Measurements from ENCODE around the gene C17orf107.

Gene C17orf107

DNA sequence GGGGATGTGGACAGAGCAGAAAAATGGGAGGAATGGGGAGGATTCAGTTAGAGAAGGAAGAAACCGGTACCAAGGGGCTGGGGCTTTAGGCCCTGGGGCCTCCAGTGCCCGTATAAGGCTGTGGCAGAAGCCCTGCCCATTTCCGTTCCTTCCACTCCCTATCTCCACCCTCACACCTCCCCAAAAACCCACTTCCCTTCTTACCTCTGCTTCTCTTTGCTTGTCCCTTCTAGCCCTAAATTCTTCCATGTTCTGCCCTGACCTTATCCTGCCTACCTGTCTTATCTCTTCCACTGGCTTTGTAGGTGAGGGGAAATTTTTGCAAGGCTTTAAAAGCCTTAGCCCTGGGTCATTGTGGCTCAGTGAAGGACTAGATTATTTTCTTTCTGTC lies 44.8 kb downstream of the C17orf107 start:
- no peaks in the 10 kb centered on the region for H3K27me3 ChIP-seq (ENCODE audit: control insufficient read depth, insufficient read depth, low read length)
- peak overlapping the region; percentile 34 for H3K27ac ChIP-seq (ENCODE audit: low read depth, low read length)
- peaks cover 35% of the 10 kb centered on the region for H3K36me3 ChIP-seq (ENCODE audit: control insufficient read depth, insufficient read depth, low read length)
- H3K4me3 ChIP-seq (ENCODE audit: low read length), result no peak overlapping the region
- peaks cover 27% of the 10 kb centered on the region for H3K4me1 ChIP-seq (ENCODE audit: control insufficient read depth, insufficient read depth, low read length)
- no peak overlapping the region for H3K9ac ChIP-seq (ENCODE audit: low read length)

DNA sequence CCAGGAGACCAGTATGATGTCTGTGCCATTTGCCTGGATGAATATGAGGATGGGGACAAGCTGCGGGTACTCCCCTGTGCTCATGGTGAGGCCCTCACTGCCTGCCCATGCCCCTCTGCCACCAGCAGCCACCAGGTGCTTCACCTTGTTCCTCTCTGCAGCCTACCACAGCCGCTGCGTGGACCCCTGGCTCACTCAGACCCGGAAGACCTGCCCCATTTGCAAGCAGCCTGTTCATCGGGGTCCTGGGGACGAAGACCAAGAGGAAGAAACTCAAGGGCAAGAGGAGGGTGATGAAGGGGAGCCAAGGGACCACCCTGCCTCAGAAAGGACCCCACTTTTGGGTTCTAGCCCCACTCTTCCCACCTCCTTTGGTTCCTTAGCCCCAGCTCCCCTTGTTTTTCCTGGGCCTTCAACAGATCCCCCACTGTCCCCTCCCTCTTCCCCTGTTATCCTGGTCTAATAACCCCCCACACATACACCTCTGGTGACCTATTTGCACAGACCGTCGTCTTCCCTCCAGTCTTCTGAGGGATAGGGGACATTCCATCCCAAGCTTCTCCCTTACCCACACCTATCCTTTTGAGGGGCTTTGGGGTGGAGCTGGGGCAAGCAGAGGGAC lies 45.3 kb downstream of the C17orf107 start:
- peaks cover 35% of the 10 kb centered on the region for H3K36me3 ChIP-seq (ENCODE audit: control insufficient read depth, insufficient read depth, low read length)
- H3K4me1 ChIP-seq (ENCODE audit: control insufficient read depth, insufficient read depth, low read length), result peaks cover 26% of the 10 kb centered on the region
- peak overlapping the region; percentile 99 for H3K27ac ChIP-seq (ENCODE audit: low read depth, low read length)
- H3K9ac ChIP-seq (ENCODE audit: low read length), result peak overlapping the region; percentile 4
- H3K4me3 ChIP-seq (ENCODE audit: low read length), result no peak overlapping the region
- H3K27me3 ChIP-seq (ENCODE audit: control insufficient read depth, insufficient read depth, low read length), result no peaks in the 10 kb centered on the region

DNA sequence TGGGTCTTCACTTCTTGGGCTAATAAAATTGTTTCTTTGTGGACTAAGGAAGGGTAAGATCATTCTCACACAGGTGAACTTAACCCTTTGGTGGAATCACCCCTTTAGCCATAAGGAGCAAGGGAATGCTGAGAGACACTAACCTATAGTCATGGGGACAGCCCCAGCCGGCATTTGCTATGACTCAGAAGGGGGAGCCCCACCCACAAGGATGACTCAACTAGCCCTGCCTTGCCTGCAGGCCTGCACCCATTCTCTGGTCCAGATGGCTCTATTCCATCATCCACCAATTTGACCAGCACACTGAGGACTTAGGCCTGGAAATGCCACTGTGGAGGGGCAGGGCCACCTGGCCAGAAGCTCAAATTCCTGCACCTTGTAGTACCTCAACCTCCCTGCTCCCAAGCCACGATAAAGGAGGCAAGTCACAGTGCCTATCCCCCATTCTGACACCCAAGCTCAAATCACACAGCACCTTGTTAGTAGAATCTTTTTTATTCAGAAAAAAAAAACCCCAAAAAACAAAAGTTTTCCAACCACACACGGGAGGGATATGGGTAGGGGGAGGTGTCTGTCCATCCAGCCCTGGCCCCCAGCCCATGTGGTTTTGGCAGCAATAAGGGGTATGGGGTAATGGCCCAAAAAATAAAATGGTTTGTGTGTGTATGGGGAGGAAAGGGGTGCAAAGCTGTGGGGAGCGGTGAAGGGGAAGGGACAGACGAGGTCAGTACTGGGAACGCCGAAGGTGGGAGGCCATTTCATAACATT lies 46.0 kb downstream of the C17orf107 start:
- Histone ChIP-seq H3K4me1 (ENCODE audit: control insufficient read depth, insufficient read depth, low read length) (peaks cover 26% of the 10 kb centered on the region), H3K9ac (ENCODE audit: low read length) (peak overlapping the region; percentile 39), H3K4me3 (ENCODE audit: low read length) (peak overlapping the region; percentile 54), H3K27me3 (ENCODE audit: control insufficient read depth, insufficient read depth, low read length) (no peaks in the 10 kb centered on the region), H3K36me3 (ENCODE audit: control insufficient read depth, insufficient read depth, low read length) (peaks cover 35% of the 10 kb centered on the region), H3K27ac (ENCODE audit: low read depth, low read length) (peak overlapping the region; percentile 99)

DNA sequence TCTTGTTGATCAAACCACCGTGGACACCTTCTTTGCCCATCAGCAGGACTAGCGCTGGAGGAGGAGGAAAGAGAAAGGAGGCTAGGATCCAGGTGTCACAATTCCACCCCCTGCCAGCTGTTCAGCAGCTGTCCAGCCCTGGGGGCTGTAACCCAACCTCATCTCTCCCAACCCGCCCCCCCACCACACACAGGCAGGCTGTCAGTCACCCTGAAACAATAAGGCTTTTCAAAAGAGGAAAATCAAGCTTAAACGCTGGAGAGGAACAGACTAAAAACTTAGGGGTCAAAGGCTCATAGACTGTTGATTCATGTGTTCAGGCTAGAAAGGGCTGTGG lies 46.6 kb downstream of the C17orf107 start:
- Histone ChIP-seq H3K27me3 (ENCODE audit: control insufficient read depth, insufficient read depth, low read length) (no peaks in the 10 kb centered on the region), H3K4me1 (ENCODE audit: control insufficient read depth, insufficient read depth, low read length) (peaks cover 25% of the 10 kb centered on the region), H3K27ac (ENCODE audit: low read depth, low read length) (peak overlapping the region; percentile 99), H3K4me3 (ENCODE audit: low read length) (peak overlapping the region; percentile 98), H3K9ac (ENCODE audit: low read length) (no peak overlapping the region), H3K36me3 (ENCODE audit: control insufficient read depth, insufficient read depth, low read length) (peaks cover 35% of the 10 kb centered on the region)

DNA sequence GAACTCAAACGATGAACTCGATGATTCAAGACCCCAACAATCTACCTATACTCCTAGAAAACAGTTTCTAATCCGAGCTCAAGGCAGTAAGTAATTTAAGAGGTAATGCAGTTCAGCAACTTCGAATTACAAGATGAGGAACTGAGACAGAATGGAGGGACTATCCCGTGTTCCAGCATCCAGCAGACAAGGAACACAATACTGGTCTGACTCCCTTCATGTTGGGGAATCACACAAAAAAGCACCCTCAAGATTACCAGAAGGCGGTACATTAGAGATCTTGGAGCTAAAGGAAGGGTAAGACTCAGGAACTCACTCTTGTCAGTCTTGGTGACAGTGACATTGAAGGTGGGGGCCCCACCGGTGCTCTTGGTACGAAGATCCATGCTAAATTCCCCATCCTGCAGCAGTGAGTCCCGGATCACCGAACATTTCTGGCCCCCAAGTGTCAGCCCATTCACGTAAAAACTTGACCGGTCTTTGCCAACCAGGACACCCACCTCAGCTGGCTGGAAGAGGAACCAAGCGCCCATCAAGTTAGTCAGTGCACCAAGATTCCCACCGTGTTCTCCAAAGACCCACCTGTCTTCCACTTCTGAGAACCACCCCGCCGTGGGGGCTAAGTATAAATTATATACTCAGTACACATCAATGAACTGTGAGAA lies 47.1 kb downstream of the C17orf107 start:
- Histone ChIP-seq H3K4me1 (ENCODE audit: control insufficient read depth, insufficient read depth, low read length) (peaks cover 21% of the 10 kb centered on the region), H3K36me3 (ENCODE audit: control insufficient read depth, insufficient read depth, low read length) (peaks cover 35% of the 10 kb centered on the region), H3K9ac (ENCODE audit: low read length) (no peak overlapping the region), H3K4me3 (ENCODE audit: low read length) (peak overlapping the region; percentile 98), H3K27me3 (ENCODE audit: control insufficient read depth, insufficient read depth, low read length) (no peaks in the 10 kb centered on the region), H3K27ac (ENCODE audit: low read depth, low read length) (peak overlapping the region; percentile 99)

DNA sequence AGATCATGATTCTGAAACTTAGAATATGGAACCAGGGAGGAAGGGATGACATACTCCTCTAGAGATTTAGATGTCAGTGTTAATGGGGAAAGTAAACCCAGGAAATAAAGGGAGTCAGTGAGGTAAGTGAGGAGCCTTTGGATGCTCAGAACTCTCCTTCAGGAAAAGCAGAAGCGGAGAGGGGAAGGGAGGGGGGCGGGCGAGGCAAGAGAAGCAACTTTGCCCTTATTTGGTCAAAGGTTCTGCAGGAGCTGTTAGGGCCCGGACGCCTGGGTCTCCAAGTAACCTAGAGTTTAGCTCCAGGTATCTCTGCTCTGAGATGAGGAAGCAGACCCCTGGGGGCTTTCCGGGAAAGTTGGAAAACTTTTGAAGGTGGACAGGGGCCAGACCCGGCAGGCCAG lies 47.7 kb downstream of the C17orf107 start:
- Histone ChIP-seq H3K4me1 (ENCODE audit: control insufficient read depth, insufficient read depth, low read length) (peaks cover 23% of the 10 kb centered on the region), H3K27me3 (ENCODE audit: control insufficient read depth, insufficient read depth, low read length) (no peaks in the 10 kb centered on the region), H3K27ac (ENCODE audit: low read depth, low read length) (peak overlapping the region; percentile 99), H3K36me3 (ENCODE audit: control insufficient read depth, insufficient read depth, low read length) (peaks cover 35% of the 10 kb centered on the region), H3K9ac (ENCODE audit: low read length) (peak overlapping the region; percentile 34), H3K4me3 (ENCODE audit: low read length) (peak overlapping the region; percentile 98)

DNA sequence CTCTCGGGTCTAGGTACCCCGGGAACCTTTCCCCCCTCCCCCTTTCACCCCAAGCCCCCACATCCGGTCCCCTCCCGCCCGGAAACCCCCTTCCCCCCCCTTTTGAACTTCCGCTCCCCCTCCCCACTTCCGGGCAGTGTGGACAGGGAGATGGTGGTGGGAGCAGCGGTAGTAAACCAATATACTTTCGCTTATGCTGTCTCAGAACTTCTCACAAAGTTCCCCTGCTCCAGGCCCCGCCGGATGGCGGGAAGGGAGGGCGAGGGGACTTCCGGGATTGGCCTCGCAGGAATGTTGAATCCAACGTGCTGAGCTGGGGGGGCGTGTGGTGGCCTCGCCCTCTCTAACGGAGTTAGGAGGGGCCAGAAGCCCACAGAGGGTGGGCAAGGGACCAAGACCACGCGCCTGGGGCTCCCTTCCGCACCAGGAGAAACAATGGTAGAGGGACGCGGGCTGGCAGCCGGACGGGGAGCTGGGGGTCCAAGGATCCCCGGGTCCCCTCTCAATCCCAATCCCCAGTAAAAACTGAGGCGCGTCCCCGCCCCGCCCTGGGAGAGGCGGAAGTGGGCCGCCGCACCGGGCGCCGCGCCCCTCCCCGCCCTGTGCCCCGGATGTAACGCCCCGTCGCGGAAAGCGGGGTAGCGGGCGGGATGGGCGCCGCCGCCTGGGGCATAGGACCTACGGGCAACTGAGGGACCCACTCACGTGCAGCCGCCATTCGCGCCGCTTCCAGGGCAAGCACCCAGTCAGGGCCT lies 48.3 kb downstream of the C17orf107 start:
- H3K4me3 ChIP-seq (ENCODE audit: low read length), result peak overlapping the region; percentile 98
- H3K27me3 ChIP-seq (ENCODE audit: control insufficient read depth, insufficient read depth, low read length), result no peaks in the 10 kb centered on the region
- H3K36me3 ChIP-seq (ENCODE audit: control insufficient read depth, insufficient read depth, low read length), result peaks cover 32% of the 10 kb centered on the region
- H3K27ac ChIP-seq (ENCODE audit: low read depth, low read length), result peak overlapping the region; percentile 99
- H3K4me1 ChIP-seq (ENCODE audit: control insufficient read depth, insufficient read depth, low read length), result peaks cover 23% of the 10 kb centered on the region
- H3K9ac ChIP-seq (ENCODE audit: low read length), result peak overlapping the region; percentile 96

DNA sequence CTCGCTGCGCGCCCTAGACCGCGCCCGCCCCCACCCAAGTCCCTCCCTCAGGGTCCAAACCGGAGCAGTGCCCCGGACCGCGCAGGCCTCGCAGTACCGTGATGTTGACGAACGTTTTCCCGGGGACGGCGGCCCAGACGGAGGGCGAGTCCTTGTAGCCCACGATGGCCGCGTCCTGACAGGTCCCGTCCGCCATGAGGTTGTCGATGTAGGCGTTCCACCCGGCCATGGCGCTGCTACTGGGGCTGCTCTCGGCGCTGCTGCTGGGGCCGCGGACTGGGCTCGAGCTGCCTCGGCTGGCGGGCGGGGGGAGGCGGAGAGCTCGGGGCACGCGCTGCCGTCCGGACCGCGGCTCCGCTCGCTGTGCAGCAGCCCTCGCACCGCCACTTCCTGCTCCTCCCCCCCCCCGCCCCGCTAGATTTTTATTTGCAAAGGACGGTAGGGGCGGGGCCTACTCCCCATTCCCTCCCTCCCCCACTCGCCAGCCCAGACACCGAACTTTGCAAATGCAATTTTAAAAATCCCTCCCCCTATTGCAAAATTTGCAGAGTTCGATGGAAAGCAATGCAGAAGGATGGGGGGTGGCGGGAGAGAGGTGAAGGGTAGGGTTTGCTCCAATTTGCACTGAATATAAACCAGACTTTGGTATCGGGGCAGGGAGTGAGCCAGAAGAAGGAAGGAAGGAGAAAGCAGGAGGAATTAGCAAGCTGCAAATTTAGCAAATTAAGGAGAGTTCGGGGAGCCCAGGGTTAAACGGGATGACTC lies 49.0 kb downstream of the C17orf107 start, which contains the start of gene PFN1:
TSS of gene PFN1 (minus strand) at position 365 of the 765 bp plus-strand sequence. CDS start at position 229, 136 bp downstream.
- peak within 1 kb of the TSS; percentile 96 for H3K9ac ChIP-seq (ENCODE audit: low read length)
- H3K27ac ChIP-seq (ENCODE audit: low read depth, low read length), result peak within 1 kb of the TSS; percentile 99
- H3K27me3 ChIP-seq (ENCODE audit: control insufficient read depth, insufficient read depth, low read length), result no peaks in the 10 kb centered on the region
- H3K4me3 ChIP-seq (ENCODE audit: low read length), result peak within 1 kb of the TSS; percentile 98
- peaks cover 24% of the 10 kb centered on the region for H3K36me3 ChIP-seq (ENCODE audit: control insufficient read depth, insufficient read depth, low read length)
- peaks cover 23% of the 10 kb centered on the region for H3K4me1 ChIP-seq (ENCODE audit: control insufficient read depth, insufficient read depth, low read length)

DNA sequence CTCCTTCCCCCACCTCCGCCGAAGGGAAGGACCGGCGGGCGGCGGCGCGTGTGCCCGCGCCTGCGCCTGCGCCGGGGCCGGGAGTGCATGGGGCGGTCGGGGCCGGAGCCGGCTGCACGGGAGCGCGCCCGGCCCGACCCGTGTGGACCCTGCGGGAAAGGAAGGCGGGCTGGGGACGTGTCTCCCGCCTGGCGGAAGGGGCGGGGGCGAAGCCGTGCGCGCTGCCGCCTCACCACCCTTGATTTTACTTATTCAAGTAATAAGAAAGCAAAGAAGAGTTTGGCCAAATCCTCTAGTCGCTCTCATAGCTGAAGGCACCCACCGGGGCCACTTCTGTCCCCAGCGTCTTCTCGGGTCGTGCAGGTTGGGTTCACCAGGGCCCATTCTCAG lies 49.6 kb downstream of the C17orf107 start:
- no peaks in the 10 kb centered on the region for H3K27me3 ChIP-seq (ENCODE audit: control insufficient read depth, insufficient read depth, low read length)
- H3K9ac ChIP-seq (ENCODE audit: low read length), result peak overlapping the region; percentile 46
- H3K36me3 ChIP-seq (ENCODE audit: control insufficient read depth, insufficient read depth, low read length), result peaks cover 22% of the 10 kb centered on the region
- peak overlapping the region; percentile 67 for H3K4me3 ChIP-seq (ENCODE audit: low read length)
- peak overlapping the region; percentile 99 for H3K27ac ChIP-seq (ENCODE audit: low read depth, low read length)
- peaks cover 23% of the 10 kb centered on the region for H3K4me1 ChIP-seq (ENCODE audit: control insufficient read depth, insufficient read depth, low read length)

DNA sequence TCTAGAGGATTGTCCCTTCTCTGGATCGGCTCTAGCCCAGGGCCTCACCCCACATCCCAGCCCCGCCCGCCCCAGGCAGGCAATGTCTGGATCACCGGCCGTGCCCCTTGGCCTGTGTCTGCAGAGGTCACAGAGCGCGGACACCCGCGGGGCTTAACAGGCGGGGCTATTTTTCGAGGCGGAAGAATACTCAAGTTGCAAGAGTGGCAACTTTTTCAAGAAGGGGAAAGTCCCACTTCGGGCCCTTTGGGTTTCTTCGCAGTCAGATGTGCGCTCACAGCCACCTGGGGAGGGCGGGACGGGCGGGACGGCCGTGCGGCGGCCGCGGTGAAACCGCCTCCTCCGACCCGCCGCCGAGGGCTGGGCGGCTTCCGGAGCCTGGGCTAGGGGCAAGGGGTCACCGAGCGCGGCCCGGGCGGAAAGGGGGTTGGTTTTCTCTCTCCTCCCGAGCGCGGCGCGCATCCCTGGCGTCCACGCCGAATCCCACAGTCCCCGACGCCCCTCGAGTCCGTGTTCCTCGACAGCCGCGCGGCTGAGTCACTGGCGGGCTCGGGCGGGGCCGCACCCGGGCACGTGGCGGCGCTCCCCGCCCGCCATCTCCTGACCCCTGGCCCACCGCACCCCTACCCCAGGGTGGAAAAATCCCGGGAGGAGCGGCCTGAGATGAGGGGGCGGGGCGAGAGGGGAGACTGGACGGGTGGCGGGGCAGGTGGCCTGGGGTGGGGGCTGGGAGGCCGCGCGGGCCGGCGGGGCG lies 50.2 kb downstream of the C17orf107 start:
- peaks cover 23% of the 10 kb centered on the region for H3K4me1 ChIP-seq (ENCODE audit: control insufficient read depth, insufficient read depth, low read length)
- peak overlapping the region; percentile 99 for H3K27ac ChIP-seq (ENCODE audit: low read depth, low read length)
- peak overlapping the region; percentile 46 for H3K9ac ChIP-seq (ENCODE audit: low read length)
- H3K36me3 ChIP-seq (ENCODE audit: control insufficient read depth, insufficient read depth, low read length), result peaks cover 17% of the 10 kb centered on the region
- no peaks in the 10 kb centered on the region for H3K27me3 ChIP-seq (ENCODE audit: control insufficient read depth, insufficient read depth, low read length)
- H3K4me3 ChIP-seq (ENCODE audit: low read length), result peak overlapping the region; percentile 67

DNA sequence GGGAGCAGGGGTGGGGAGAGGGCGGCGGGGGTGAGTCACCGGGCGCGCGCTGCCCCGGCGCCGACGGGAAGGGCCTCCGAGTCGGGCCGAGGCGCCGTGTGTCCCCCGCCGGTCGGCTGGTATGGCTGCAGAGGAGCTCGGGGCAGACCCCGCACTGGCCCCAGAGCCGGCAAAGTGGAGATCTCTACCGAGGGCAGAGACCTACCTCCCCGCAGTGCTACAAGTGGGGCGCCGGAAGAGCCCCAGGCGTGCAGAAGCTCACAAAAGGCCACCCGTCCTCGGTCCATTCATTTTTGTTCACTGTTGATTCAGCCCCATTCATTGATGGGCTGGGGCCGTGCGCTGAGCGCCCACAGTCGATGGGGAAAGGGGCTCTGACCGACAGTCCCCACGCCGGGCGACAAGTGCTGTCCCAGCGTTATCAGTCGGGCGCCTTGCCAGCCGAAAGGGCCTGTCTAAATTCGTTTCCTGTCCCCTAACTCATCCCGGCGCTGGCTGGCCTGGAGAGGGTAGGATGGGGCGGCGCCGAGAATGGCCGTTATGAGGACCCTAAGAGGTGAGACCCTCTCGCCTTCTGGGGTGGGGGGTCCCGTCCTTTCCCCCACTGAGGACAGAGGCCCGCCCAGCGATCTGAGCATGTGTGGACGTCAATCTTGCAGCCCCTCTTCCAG lies 50.9 kb downstream of the C17orf107 start:
- Histone ChIP-seq H3K27ac (ENCODE audit: low read depth, low read length) (peak overlapping the region; percentile 99), H3K36me3 (ENCODE audit: control insufficient read depth, insufficient read depth, low read length) (peaks cover 10% of the 10 kb centered on the region), H3K9ac (ENCODE audit: low read length) (peak overlapping the region; percentile 81), H3K4me1 (ENCODE audit: control insufficient read depth, insufficient read depth, low read length) (peaks cover 19% of the 10 kb centered on the region), H3K27me3 (ENCODE audit: control insufficient read depth, insufficient read depth, low read length) (no peaks in the 10 kb centered on the region), H3K4me3 (ENCODE audit: low read length) (peak overlapping the region; percentile 69)
